ENCODE data around the gene SLC35D1.
"Not testable (repeated sequence)": the region's sequence is repeated elsewhere in the genome, so short reads cannot be mapped to it uniquely, and the experiment has no call there.

SLC35D1 gene

DNA sequence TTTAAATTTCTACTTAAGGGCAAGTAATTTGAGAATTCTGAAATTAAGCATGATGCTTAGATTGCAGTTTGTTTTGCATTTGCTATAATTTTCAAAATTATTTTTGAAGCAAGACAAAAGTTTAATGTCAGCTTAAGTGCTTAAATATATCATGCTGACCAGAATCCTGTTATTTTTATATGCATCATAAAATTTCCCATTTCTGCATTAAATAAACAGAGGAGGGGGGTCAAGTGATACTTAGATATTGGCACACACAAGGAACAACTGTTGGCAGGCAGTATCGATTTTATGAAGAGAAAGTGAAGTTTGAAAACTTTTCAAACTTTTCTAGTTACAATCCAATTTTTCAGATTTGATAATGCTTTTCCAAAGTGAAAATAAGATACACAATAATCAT is 68.1 kb downstream of the SLC35D1 start:
- no peak for DNase-seq
- Histone ChIP-seq H3K27ac (no peak overlapping the region), H3K4me3 (ENCODE audit: low read depth, low read length) (no peak overlapping the region), H3K27me3 (replicated peaks) (no peaks in the 10 kb centered on the region), H3K36me3 (replicated peaks) (peaks cover 26% of the 10 kb centered on the region)
- TF ChIP-seq, protein P1, sequence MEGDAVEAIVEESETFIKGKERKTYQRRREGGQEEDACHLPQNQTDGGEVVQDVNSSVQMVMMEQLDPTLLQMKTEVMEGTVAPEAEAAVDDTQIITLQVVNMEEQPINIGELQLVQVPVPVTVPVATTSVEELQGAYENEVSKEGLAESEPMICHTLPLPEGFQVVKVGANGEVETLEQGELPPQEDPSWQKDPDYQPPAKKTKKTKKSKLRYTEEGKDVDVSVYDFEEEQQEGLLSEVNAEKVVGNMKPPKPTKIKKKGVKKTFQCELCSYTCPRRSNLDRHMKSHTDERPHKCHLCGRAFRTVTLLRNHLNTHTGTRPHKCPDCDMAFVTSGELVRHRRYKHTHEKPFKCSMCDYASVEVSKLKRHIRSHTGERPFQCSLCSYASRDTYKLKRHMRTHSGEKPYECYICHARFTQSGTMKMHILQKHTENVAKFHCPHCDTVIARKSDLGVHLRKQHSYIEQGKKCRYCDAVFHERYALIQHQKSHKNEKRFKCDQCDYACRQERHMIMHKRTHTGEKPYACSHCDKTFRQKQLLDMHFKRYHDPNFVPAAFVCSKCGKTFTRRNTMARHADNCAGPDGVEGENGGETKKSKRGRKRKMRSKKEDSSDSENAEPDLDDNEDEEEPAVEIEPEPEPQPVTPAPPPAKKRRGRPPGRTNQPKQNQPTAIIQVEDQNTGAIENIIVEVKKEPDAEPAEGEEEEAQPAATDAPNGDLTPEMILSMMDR (IDR thresholded peaks at IDR 0.05; ENCODE audit: low read depth, low read length, missing control alignments), result no peak
- in situ Hi-C loops (cut with HindIII; ENCODE audit: low pct_ligation_motif_present, low sequenced_read_pairs), result no loop called here

DNA sequence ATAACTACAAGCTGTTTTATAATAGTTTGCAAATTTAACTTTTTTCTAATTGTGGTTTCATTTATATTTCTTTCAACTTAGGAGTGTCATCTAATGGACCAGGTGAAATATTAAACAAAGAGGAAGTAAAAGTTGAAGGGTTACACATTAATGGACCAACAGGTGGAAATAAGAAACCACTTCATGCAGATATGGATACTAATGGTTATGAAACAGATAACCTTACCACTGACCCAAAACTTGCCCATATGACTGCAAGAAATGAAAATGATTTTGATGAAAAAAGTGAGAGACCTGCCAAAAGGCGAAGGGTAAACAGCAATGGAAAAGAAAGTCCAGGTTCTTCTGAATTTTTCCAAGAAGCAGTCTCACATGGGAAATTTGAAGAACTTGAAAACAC is 69.5 kb downstream of the SLC35D1 start:
- Histone ChIP-seq H3K36me3 (replicated peaks) (peaks cover 32% of the 10 kb centered on the region), H3K27ac (no peak overlapping the region), H3K27me3 (replicated peaks) (no peaks in the 10 kb centered on the region), H3K4me3 (ENCODE audit: low read depth, low read length) (no peak overlapping the region)
- no peak for DNase-seq
- TF ChIP-seq, protein P1 (IDR thresholded peaks at IDR 0.05; ENCODE audit: low read depth, low read length, missing control alignments), result no peak
- in situ Hi-C loops (cut with HindIII; ENCODE audit: low pct_ligation_motif_present, low sequenced_read_pairs), result no loop called here

- H3K36me3 ChIP-seq (replicated peaks), result peaks cover 43% of the 10 kb centered on the region
- no peak overlapping the region for H3K4me3 ChIP-seq (ENCODE audit: low read depth, low read length)
- in situ Hi-C loops (cut with HindIII; ENCODE audit: low pct_ligation_motif_present, low sequenced_read_pairs), result no loop called here
- no peaks in the 10 kb centered on the region for H3K27me3 ChIP-seq (replicated peaks)
- no peak for DNase-seq
- H3K27ac ChIP-seq, result no peak overlapping the region
- TF ChIP-seq, protein P1 (IDR thresholded peaks at IDR 0.05; ENCODE audit: low read depth, low read length, missing control alignments), result no peak
Measured at GRCh38 chr1:66982561-66983260, 71.2 kb downstream of the SLC35D1 start.

- H3K36me3 ChIP-seq (replicated peaks), result peaks cover 45% of the 10 kb centered on the region
- DNase-seq, result no peak
- no peak overlapping the region for H3K27ac ChIP-seq
- H3K27me3 ChIP-seq (replicated peaks), result no peaks in the 10 kb centered on the region
- TF ChIP-seq, protein P1 (IDR thresholded peaks at IDR 0.05; ENCODE audit: low read depth, low read length, missing control alignments), result no peak
- in situ Hi-C loops (cut with HindIII; ENCODE audit: low pct_ligation_motif_present, low sequenced_read_pairs), result no loop called here
- no peak overlapping the region for H3K4me3 ChIP-seq (ENCODE audit: low read depth, low read length)
Measured at GRCh38 chr1:66981679-66982078, 72.3 kb downstream of the SLC35D1 start.

DNA sequence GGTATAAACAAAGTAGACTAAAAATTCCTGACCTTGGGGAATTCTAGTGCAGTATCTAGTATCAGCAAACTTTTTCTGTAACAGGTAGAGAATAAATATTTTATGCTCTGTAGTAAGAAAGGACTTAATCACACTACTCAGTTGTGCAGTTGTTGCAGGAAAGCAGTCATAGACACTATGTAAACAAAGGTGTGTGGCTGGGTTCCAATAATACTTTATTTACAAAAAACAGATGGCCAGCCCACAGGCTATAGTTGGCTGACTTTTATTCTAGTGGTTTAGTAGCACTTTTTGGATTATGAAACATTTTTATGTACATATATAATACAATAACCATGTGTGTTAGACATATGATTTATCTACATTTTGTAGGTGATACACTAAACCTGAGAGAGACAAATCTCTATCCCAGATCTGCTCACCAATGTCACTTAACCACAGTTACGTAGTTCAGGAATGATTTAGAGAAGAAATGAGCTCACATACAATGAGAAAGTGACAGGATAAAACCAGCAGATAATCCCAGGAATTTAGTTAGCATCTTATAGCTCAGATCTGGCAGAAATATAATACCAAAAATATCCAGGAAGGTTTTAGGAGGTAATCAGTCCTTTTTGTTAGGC is 73.1 kb downstream of the SLC35D1 start:
- Histone ChIP-seq H3K36me3 (replicated peaks) (peaks cover 49% of the 10 kb centered on the region), H3K4me3 (ENCODE audit: low read depth, low read length) (no peak overlapping the region), H3K27ac (no peak overlapping the region), H3K27me3 (replicated peaks) (no peaks in the 10 kb centered on the region)
- TF ChIP-seq, protein P1 (IDR thresholded peaks at IDR 0.05; ENCODE audit: low read depth, low read length, missing control alignments), result no peak
- in situ Hi-C loops (cut with HindIII; ENCODE audit: low pct_ligation_motif_present, low sequenced_read_pairs), result no loop called here
- DNase-seq, result no peak

GRCh38 chr1:66979621-66980020 is 74.3 kb downstream of the SLC35D1 start:
- H3K4me3 ChIP-seq (ENCODE audit: low read depth, low read length); in situ Hi-C loops (cut with HindIII; ENCODE audit: low pct_ligation_motif_present, low sequenced_read_pairs); H3K27me3 ChIP-seq (replicated peaks); H3K27ac ChIP-seq; DNase-seq: not testable (repeated sequence)
- H3K36me3 ChIP-seq (replicated peaks), result peaks cover 55% of the 10 kb centered on the region

All from brain microvascular endothelial cell (primary cell).